ENCODE measurements around the gene NLRP3. TPM values are rescaled to one million over a fixed set of nuclear protein-coding genes. Genes with fewer than 3 reads are reported as not detected.

The NLRP3 gene
- total RNA-seq, 1 experiment from 2014 or later = not detected

GRCh38 chr1:247459507-247459906 lies 43.5 kb downstream of the NLRP3 start:
- H3K79me1 ChIP-seq (ENCODE audit: insufficient read depth, low read depth, low read length, poor library complexity, severe bottlenecking) = no peaks in the 10 kb centered on the region
- Mint-ChIP-seq H3K27me3 (ENCODE audit: low read depth) (no peaks in the 10 kb centered on the region), H3K9me3 (peaks cover 6 to 11% of the 10 kb centered on the region in 2 experiments), H3K36me3 (ENCODE audit: insufficient read depth in 1 of 3, low read depth in 3 of 3) (no peaks in the 10 kb centered on the region; a peak in 2 of 7 replicates), H3K4me3 (no peak overlapping the region), H3K27ac (no peak overlapping the region), H3K4me1 (peaks cover 0 to 5% of the 10 kb centered on the region in 2 experiments; a peak in 3 of 4 replicates)
- no peak overlapping the region for H4K91ac ChIP-seq (ENCODE audit: insufficient read length, low read depth, low read length)
- no peak overlapping the region for H3K9ac ChIP-seq (ENCODE audit: extremely low read depth, insufficient read length, low read length)
- no peaks in the 10 kb centered on the region for H3K23me2 ChIP-seq (ENCODE audit: insufficient read length, low read depth, low read length, poor library complexity, severe bottlenecking)
- WGBS (ENCODE audit: extremely low coverage, insufficient read length, low lambda C conversion rate) = no CpG with 5 or more reads among the region's 7 CpGs
- H3K23ac ChIP-seq (ENCODE audit: insufficient read length, low read depth, low read length) = no peak overlapping the region
- no peak overlapping the region for H2BK12ac ChIP-seq (ENCODE audit: insufficient read length, low read depth, low read length)
- no peak overlapping the region for H2BK15ac ChIP-seq (ENCODE audit: low read depth, low read length)
- H3T11ph ChIP-seq (ENCODE audit: low read length) = no peak overlapping the region
- H3K56ac ChIP-seq (ENCODE audit: insufficient read length, low read depth, low read length) = no peak overlapping the region
- no peak overlapping the region for H3K4me2 ChIP-seq (ENCODE audit: insufficient read depth, insufficient read length, low read length)
- no peak overlapping the region for H3K14ac ChIP-seq (ENCODE audit: insufficient read depth, low read length)
- no peak overlapping the region for H2BK120ac ChIP-seq (ENCODE audit: low read depth, low read length, poor library complexity, severe bottlenecking)
- H4K20me1 ChIP-seq (ENCODE audit: control insufficient read depth, insufficient read depth, insufficient read length) = no peaks in the 10 kb centered on the region
- H3K27ac ChIP-seq (ENCODE audit: insufficient read length, low read depth, low read length) = no peak overlapping the region
- H2BK5ac ChIP-seq (ENCODE audit: insufficient read length, low read length) = no peak overlapping the region
- no peaks in the 10 kb centered on the region for H3K9me3 ChIP-seq (ENCODE audit: control insufficient read depth, low read depth, low read length)
- no peaks in the 10 kb centered on the region; the same call in 1 of the 2 replicates for H3K4me1 ChIP-seq (ENCODE audit: insufficient read depth, low read length)
- no peak overlapping the region for H2BK20ac ChIP-seq (ENCODE audit: low read depth, low read length, poor library complexity, severe bottlenecking)
- no peaks in the 10 kb centered on the region for H3K79me2 ChIP-seq (ENCODE audit: insufficient read depth, low read length)
- H4K8ac ChIP-seq (replicated peaks; ENCODE audit: insufficient read length, low read depth, low read length) = no peak overlapping the region
- no peak overlapping the region for H3K4ac ChIP-seq (ENCODE audit: low read depth, low read length)
- no peak for DNase-seq
- no peak overlapping the region for H2AK5ac ChIP-seq (ENCODE audit: insufficient read length, low read length)
- H3K27me3 ChIP-seq (ENCODE audit: insufficient read depth, low read length) = no peaks in the 10 kb centered on the region
- no peak overlapping the region for H2AFZ ChIP-seq (ENCODE audit: low read length)
- no peak overlapping the region for H3K18ac ChIP-seq (ENCODE audit: insufficient read length, low read depth, low read length)
- TF ChIP-seq, protein P1, sequence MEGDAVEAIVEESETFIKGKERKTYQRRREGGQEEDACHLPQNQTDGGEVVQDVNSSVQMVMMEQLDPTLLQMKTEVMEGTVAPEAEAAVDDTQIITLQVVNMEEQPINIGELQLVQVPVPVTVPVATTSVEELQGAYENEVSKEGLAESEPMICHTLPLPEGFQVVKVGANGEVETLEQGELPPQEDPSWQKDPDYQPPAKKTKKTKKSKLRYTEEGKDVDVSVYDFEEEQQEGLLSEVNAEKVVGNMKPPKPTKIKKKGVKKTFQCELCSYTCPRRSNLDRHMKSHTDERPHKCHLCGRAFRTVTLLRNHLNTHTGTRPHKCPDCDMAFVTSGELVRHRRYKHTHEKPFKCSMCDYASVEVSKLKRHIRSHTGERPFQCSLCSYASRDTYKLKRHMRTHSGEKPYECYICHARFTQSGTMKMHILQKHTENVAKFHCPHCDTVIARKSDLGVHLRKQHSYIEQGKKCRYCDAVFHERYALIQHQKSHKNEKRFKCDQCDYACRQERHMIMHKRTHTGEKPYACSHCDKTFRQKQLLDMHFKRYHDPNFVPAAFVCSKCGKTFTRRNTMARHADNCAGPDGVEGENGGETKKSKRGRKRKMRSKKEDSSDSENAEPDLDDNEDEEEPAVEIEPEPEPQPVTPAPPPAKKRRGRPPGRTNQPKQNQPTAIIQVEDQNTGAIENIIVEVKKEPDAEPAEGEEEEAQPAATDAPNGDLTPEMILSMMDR (conservative IDR thresholded peaks at IDR 0.05) = no peak
- H4K5ac ChIP-seq (ENCODE audit: insufficient read length, low read depth, low read length) = no peak overlapping the region

All from H9 (cell line).